ENCODE measurements around the gene AKAP17A.

AKAP17A gene

GRCh38 chrX:1582686-1583437 is 8.5 kb upstream of the AKAP17A start:
- FAIRE-seq, result no peak

GRCh38 chrX:1584237-1585011 is 7.0 kb upstream of the AKAP17A start:
- no peak for FAIRE-seq

- FAIRE-seq, result no peak
Measured at GRCh38 chrX:1587161-1587560, 4.2 kb upstream of the AKAP17A start.

- no peak for FAIRE-seq
Measured at GRCh38 chrX:1589356-1590130, 1.9 kb upstream of the AKAP17A start.

- no peak for FAIRE-seq
Measured at GRCh38 chrX:1591863-1592469, 562 bp downstream of the AKAP17A start.

GRCh38 chrX:1592470-1593142 is 1.2 kb downstream of the AKAP17A start:
- FAIRE-seq, result no peak

- no peak for FAIRE-seq
Measured at GRCh38 chrX:1593286-1594271, 2.2 kb downstream of the AKAP17A start.

- no peak for FAIRE-seq
Measured at GRCh38 chrX:1595711-1596060, 4.3 kb downstream of the AKAP17A start.

GRCh38 chrX:1596676-1597344 is 5.4 kb downstream of the AKAP17A start:
- FAIRE-seq, result no peak

- no peak for FAIRE-seq
Measured at GRCh38 chrX:1597345-1598020, 6.1 kb downstream of the AKAP17A start.

- no peak for FAIRE-seq
Measured at GRCh38 chrX:1598021-1598875, 6.8 kb downstream of the AKAP17A start.

GRCh38 chrX:1598876-1599790 is 7.7 kb downstream of the AKAP17A start:
- FAIRE-seq, result no peak

- no peak for FAIRE-seq
Measured at GRCh38 chrX:1599791-1600405, 8.5 kb downstream of the AKAP17A start.

GRCh38 chrX:1600406-1601050 is 9.1 kb downstream of the AKAP17A start:
- FAIRE-seq, result no peak

GRCh38 chrX:1601051-1601767 is 9.8 kb downstream of the AKAP17A start:
- no peak for FAIRE-seq

- FAIRE-seq, result no peak
Measured at GRCh38 chrX:1601768-1602085, 10.3 kb downstream of the AKAP17A start.
